H1 (cell line): ENCODE measurements around the gene CYP26A1. TPM values are rescaled to one million over a fixed set of nuclear protein-coding genes. Genes with fewer than 3 reads are reported as not detected.

Experiments
- CTCF ChIA-PET: fragments of 300-600 bp; sonication (Branson Sonifier 250); formaldehyde crosslinking; loops from one replicate; lab custom pipeline; 2021; ENCODE audit not compliant: partially characterized antibody; lab: Charles Lee
- POLR2A ChIA-PET: fragments of 300-600 bp; sonication (Branson Sonifier 250); formaldehyde crosslinking; loops from one replicate; lab custom pipeline; 2021; ENCODE audit warnings: inconsistent platforms; ENCODE audit not compliant: partially characterized antibody; lab: Charles Lee
- DNase-seq, 2 experiments: peaks; one replicate each; pipeline versions ENCODE4 v3.0.0 to v3.0.0-alpha.2; 2010 to 2022; ENCODE audit warnings: low spot score in 2 of 2, low read depth in 1 of 2, mixed read lengths in 1 of 2
- FAIRE-seq: peaks from 2 replicates; lab custom pipeline; 2011; peaks lifted over from hg19 to GRCh38; lab: Jason Lieb, UNC
- H2AFZ ChIP-seq: 2 replicates; pipeline ENCODE4 v1.8.1; 2012; ENCODE audit warnings: low read length, inconsistent platforms
- H2AK5ac ChIP-seq: 2 replicates; pipeline ENCODE4 v1.6.1; 2013; ENCODE audit warnings: low read depth, low read length
- H2BK120ac ChIP-seq: replicated peaks from 2 replicates; pipeline ENCODE3; 2013; ENCODE audit warnings: low read depth, low read length, inconsistent platforms
- H2BK12ac ChIP-seq: 2 replicates; pipeline ENCODE4 v1.6.1; 2013; ENCODE audit warnings: low read depth, low read length
- H2BK15ac ChIP-seq: 2 replicates; pipeline ENCODE4 v1.6.1; 2013; ENCODE audit warnings: low read length
- H2BK20ac ChIP-seq: 2 replicates; pipeline ENCODE4 v1.6.1; 2013; ENCODE audit warnings: low read length
- H2BK5ac ChIP-seq: 2 replicates; pipeline ENCODE4 v1.6.1; 2013; ENCODE audit warnings: low read depth, low read length
- H3K14ac ChIP-seq: 2 replicates; pipeline ENCODE4 v1.6.1; 2013; ENCODE audit warnings: inconsistent platforms; ENCODE audit not compliant: insufficient read length
- H3K18ac ChIP-seq: 2 replicates; pipeline ENCODE4 v1.6.1; 2013; ENCODE audit warnings: low read length; ENCODE audit errors: extremely low read depth
- H3K23ac ChIP-seq: 2 replicates; pipeline ENCODE4 v1.6.1; 2013; ENCODE audit warnings: inconsistent platforms; ENCODE audit not compliant: insufficient read length
- H3K23me2 ChIP-seq: 2 replicates; pipeline ENCODE4 v1.6.1; 2013; ENCODE audit warnings: low read depth, low read length
- H3K27ac ChIP-seq: 2 replicates; pipeline ENCODE4 v1.6.1; 2011; ENCODE audit warnings: low read depth, low read length, inconsistent platforms
- H3K27me3 ChIP-seq, 4 experiments: replicated peaks in 1 of 4; 1 replicate in 1 of 4; 2 replicates in 3 of 4; pipeline versions ENCODE4 v1.6.1 to v1.8.1; 2011 to 2013; ENCODE audit warnings: low read length in 3 of 4, mild to moderate bottlenecking in 3 of 4, inconsistent platforms in 2 of 4, mixed read lengths in 2 of 4, moderate library complexity in 1 of 4; ENCODE audit not compliant: control insufficient read depth in 3 of 4, insufficient read depth in 3 of 4; ENCODE audit errors: extremely low read depth in 1 of 4
- H3K36me3 ChIP-seq, 4 experiments: 2 replicates each; pipeline versions ENCODE4 v1.6.1 to v1.8.1; 2011 to 2013; ENCODE audit warnings: mild to moderate bottlenecking in 4 of 4, low read length in 3 of 4, moderate library complexity in 2 of 4, control low read depth in 1 of 4, inconsistent platforms in 1 of 4; ENCODE audit not compliant: insufficient read depth in 4 of 4, control insufficient read depth in 2 of 4
- H3K4ac ChIP-seq: replicated peaks from 2 replicates; pipeline ENCODE3; 2013; ENCODE audit warnings: low read length, low read depth, mixed read lengths, inconsistent platforms; ENCODE audit not compliant: insufficient read length
- H3K4me1 ChIP-seq, 4 experiments: replicated peaks in 1 of 4; 1 replicate in 1 of 4; 2 replicates in 3 of 4; pipeline versions ENCODE4 v1.6.1 to v1.8.1; 2011 to 2013; ENCODE audit warnings: low read length in 3 of 4, inconsistent platforms in 2 of 4, mixed read lengths in 1 of 4; ENCODE audit not compliant: insufficient read depth in 4 of 4, control insufficient read depth in 3 of 4
- H3K4me2 ChIP-seq, 2 experiments: 2 replicates each; pipeline versions ENCODE4 v1.6.1 to v1.8.1; 2011 to 2013; ENCODE audit warnings: low read depth in 2 of 2, low read length in 2 of 2, control low read depth in 1 of 2, inconsistent platforms in 1 of 2, mild to moderate bottlenecking in 1 of 2; ENCODE audit not compliant: insufficient read depth in 1 of 2
- H3K4me3 ChIP-seq, 4 experiments: fragments of 200-600, 300-600 bp in 1 of 4; sonication (generic), shearing (Covaris generic), sonication (Bioruptor Twin) in 1 of 4; 2 replicates each; pipeline versions ENCODE4 v1.5.1 to v1.8.1; 2011 to 2016; ENCODE audit warnings: low read length in 4 of 4, low read depth in 3 of 4, control low read depth in 2 of 4, inconsistent platforms in 2 of 4, mild to moderate bottlenecking in 2 of 4, mixed read lengths in 1 of 4, moderate library complexity in 1 of 4; ENCODE audit not compliant: insufficient read depth in 2 of 4; ENCODE audit errors: extremely low read depth in 1 of 4
- H3K56ac ChIP-seq: replicated peaks from 2 replicates; pipeline ENCODE3; 2013; ENCODE audit warnings: low read depth, mild to moderate bottlenecking, mixed read lengths, low read length, inconsistent platforms; ENCODE audit not compliant: insufficient read length
- H3K79me1 ChIP-seq: 2 replicates; pipeline ENCODE4 v1.6.1; 2013; ENCODE audit warnings: low read depth, low read length, control low read depth
- H3K79me2 ChIP-seq, 2 experiments: 2 replicates each; pipeline versions ENCODE4 v1.6.1 to v1.8.1; 2012 to 2013; ENCODE audit warnings: low read length in 2 of 2, mild to moderate bottlenecking in 2 of 2, inconsistent platforms in 1 of 2; ENCODE audit not compliant: insufficient read depth in 2 of 2, control insufficient read depth in 1 of 2
- H3K9ac ChIP-seq, 4 experiments: replicated peaks in 1 of 4; 1 replicate in 1 of 4; 2 replicates in 3 of 4; pipeline versions ENCODE4 v1.6.1 to v1.8.1; 2011 to 2013; ENCODE audit warnings: low read depth in 3 of 4, low read length in 3 of 4, control low read depth in 2 of 4, mild to moderate bottlenecking in 2 of 4, moderate library complexity in 2 of 4, inconsistent platforms in 1 of 4; ENCODE audit errors: extremely low read depth in 1 of 4
- H3K9me3 ChIP-seq, 2 experiments: 2 replicates each; pipeline versions ENCODE4 v1.6.1 to v1.8.1; 2012 to 2013; ENCODE audit warnings: mild to moderate bottlenecking in 2 of 2, moderate library complexity in 2 of 2, control low read depth in 1 of 2, inconsistent platforms in 1 of 2, low read depth in 1 of 2, low read length in 1 of 2, mixed read lengths in 1 of 2; ENCODE audit not compliant: insufficient read depth in 2 of 2
- H4K20me1 ChIP-seq, 2 experiments: replicated peaks in 1 of 2; 2 replicates each; pipeline versions ENCODE3 to v1.8.1; 2011 to 2013; ENCODE audit warnings: inconsistent platforms in 2 of 2, low read length in 2 of 2, mild to moderate bottlenecking in 1 of 2; ENCODE audit not compliant: insufficient read depth in 2 of 2, control insufficient read depth in 1 of 2
- H4K5ac ChIP-seq: 2 replicates; pipeline ENCODE4 v1.6.1; 2013; ENCODE audit warnings: low read length, low read depth, mixed read lengths, inconsistent platforms; ENCODE audit not compliant: insufficient read length
- H4K8ac ChIP-seq: 2 replicates; pipeline ENCODE4 v1.8.0; 2013; ENCODE audit warnings: mild to moderate bottlenecking, moderate library complexity, low read length, inconsistent platforms; ENCODE audit not compliant: insufficient read depth; ENCODE audit errors: extremely low read depth
- H4K91ac ChIP-seq: replicated peaks from 2 replicates; pipeline ENCODE3; 2013; ENCODE audit warnings: low read length, mixed read lengths, inconsistent platforms; ENCODE audit not compliant: insufficient read length
- CEBPB ChIP-seq: IDR thresholded peaks from 2 replicates; pipeline ENCODE4 v1.6.1; 2012; ENCODE audit warnings: low read depth, low read length
- E2F6 ChIP-seq: IDR thresholded peaks from 2 replicates; pipeline ENCODE4 v1.6.1; 2012; ENCODE audit warnings: inconsistent platforms
- HDAC2 ChIP-seq, 2 experiments: fragments of 300-600 bp in 1 of 2; sonication (generic) in 1 of 2; IDR thresholded peaks; 2 replicates each; pipeline ENCODE4 v1.6.1; 2011 to 2012; ENCODE audit warnings: low read depth in 2 of 2, low read length in 2 of 2, mild to moderate bottlenecking in 2 of 2, moderate library complexity in 2 of 2, borderline replicate concordance in 1 of 2, inconsistent platforms in 1 of 2
- HDAC6 ChIP-seq: IDR thresholded peaks from one replicate; pipeline ENCODE4 v1.7.1; 2012; ENCODE audit warnings: low read depth, mild to moderate bottlenecking, inconsistent platforms, low read length, moderate library complexity
- KDM4A ChIP-seq: IDR thresholded peaks from one replicate; pipeline ENCODE4 v1.7.1; 2012; ENCODE audit warnings: low read depth, mild to moderate bottlenecking, moderate library complexity, low read length, inconsistent platforms; ENCODE audit not compliant: severe bottlenecking
- MAX ChIP-seq: IDR thresholded peaks from 2 replicates; pipeline ENCODE4 v1.6.1; 2012; ENCODE audit warnings: inconsistent platforms
- TEAD4 ChIP-seq: IDR thresholded peaks from 2 replicates; pipeline ENCODE4 v1.6.1; 2012; ENCODE audit warnings: low read depth, low read length, inconsistent platforms, mixed read lengths
- WGBS, 2 experiments: shearing (Covaris generic) in 1 of 2; methylation state at CpG; one replicate each; pipeline versions ENCODE4 v1.1.6 to v1.1.7; 2013 to 2015; ENCODE audit warnings: low lambda C conversion rate in 2 of 2, mixed read lengths in 2 of 2, inconsistent platforms in 1 of 2, low coverage in 1 of 2, missing lambda C conversion rate in 1 of 2; ENCODE audit not compliant: insufficient replicate concordance in 2 of 2, insufficient coverage in 1 of 2, insufficient read length in 1 of 2; ENCODE audit errors: extremely low coverage in 1 of 2, missing lambda C conversion rate in 1 of 2; 5-methylcytosine and 5-hydroxymethylcytosine counted together
- long read RNA-seq, 2 experiments: library from RNA in 1 of 2; library from capped mRNA in 1 of 2; stranded (forward); transcript quantifications; one replicate each; pipeline ENCODE4 v2.0.0, GENCODE V29; 2021; ENCODE audit warnings: inconsistent platforms in 1 of 2
- polyA minus RNA-seq, 3 experiments: library from RNA; depleted of rRNA, polyadenylated mRNA; stranded (reverse); fragments of >200 nt; gene quantifications; 1 replicate in 2 of 3; 2 replicates in 1 of 3; pipeline ENCODE4 v1.2.3, GENCODE V29; 2011
- polyA plus RNA-seq, 7 experiments: library from polyadenylated mRNA; depleted of rRNA in 3 of 7; stranded (reverse) in 5 of 7; unstranded in 2 of 7; fragments of >200 nt in 5 of 7; fragments of 200-250 nt in 2 of 7; gene quantifications; 1 replicate in 5 of 7; 2 replicates in 1 of 7; 4 replicates in 1 of 7; pipeline versions ENCODE4 v1.2.1 to v1.2.3, GENCODE V29; 2011 to 2013; ENCODE audit warnings: missing spikeins in 2 of 7, mixed read lengths in 2 of 7
- total RNA-seq: library from RNA; stranded (reverse); fragmentation: NEBNext Ultra II Directional; extraction: Animal tissue kit (Norgen Biotek cat#: 25700); gene quantifications from 2 replicates; pipeline ENCODE4 v1.2.1, GENCODE V29; 2021

CYP26A1 gene
- total RNA-seq = 5.0 and 6.2 TPM in 2 replicates
- polyA plus RNA-seq (2011; rRNA removed) = 9.1 and 23.2 TPM in 2 replicates
- polyA plus RNA-seq (2011; cell fraction: cytosol; rRNA removed) = 20.6 TPM
- polyA plus RNA-seq (2011; cell fraction: nucleus; rRNA removed) = 31.1 TPM
- polyA plus RNA-seq (2012, experiment 1 of 2) = 6.0 to 7.8 TPM (median 6.8 TPM) in 4 replicates
- polyA plus RNA-seq (2012, experiment 2 of 2) = 4.2 TPM
- polyA plus RNA-seq (2013, experiment 1 of 2) = 2.4 TPM
- polyA plus RNA-seq (2013, experiment 2 of 2) = 2.5 TPM
- polyA minus RNA-seq (2011; rRNA and poly(A)+ RNA removed) = 3.7 and 4.8 TPM in 2 replicates
- 5.5 TPM for polyA minus RNA-seq (2011; cell fraction: cytosol; rRNA and poly(A)+ RNA removed)
- polyA minus RNA-seq (2011; cell fraction: nucleus; rRNA and poly(A)+ RNA removed) = 6.6 TPM
- long read RNA-seq, experiment 1, partial matches to known transcripts = 0 of 3 reads
- long read RNA-seq, experiment 1, other reads (novel, unspliced or antisense) = 0 of 3 reads
- long read RNA-seq, experiment 2, partial matches to known transcripts = 2 of 3 reads
- long read RNA-seq, experiment 2, other reads (novel, unspliced or antisense) = 0 of 3 reads

- DNase-seq = peak in 1 of 2 experiments; percentile 81
- Histone ChIP-seq H2BK5ac (peak within 1 kb of the TSS; percentile 52; the same call in 1 of the 2 replicates), H3K4me3 (peak within 1 kb of the TSS; percentile 66 to 83 (median 69)), H3K4me2 (peak within 1 kb of the TSS; percentile 95 to 99), H2AFZ (peak within 1 kb of the TSS; percentile 35; the same call in 1 of the 2 replicates), H4K91ac (no peak within 1 kb of the TSS), H2AK5ac (no peak within 1 kb of the TSS), H2BK20ac (peak within 1 kb of the TSS; percentile 72; the same call in 1 of the 2 replicates), H4K20me1 (peaks cover 0 to 11% of the 10 kb centered on the region in 2 experiments), H4K8ac (peak within 1 kb of the TSS; percentile 83), H3K27me3 (peaks cover 72 to 84% (median 83%) of the 10 kb centered on the region in 4 experiments), H3K36me3 (peaks cover 0 to 38% (median 1%) of the 10 kb centered on the region in 4 experiments; a peak in 4 of 8 replicates), H2BK120ac (peak within 1 kb of the TSS; percentile 37), H3K4ac (peak within 1 kb of the TSS; percentile 44), H3K79me1 (no peaks in the 10 kb centered on the region), H3K14ac (no peak within 1 kb of the TSS), H3K9me3 (no peaks in the 10 kb centered on the region), H4K5ac (no peak within 1 kb of the TSS), H3K23me2 (peaks cover 19% of the 10 kb centered on the region), H3K56ac (no peak within 1 kb of the TSS), H3K4me1 (peaks cover 4 to 34% (median 29%) of the 10 kb centered on the region in 4 experiments), H3K27ac (no peak within 1 kb of the TSS), H3K23ac (no peak within 1 kb of the TSS), H2BK12ac (peak within 1 kb of the TSS; percentile 68; the same call in 1 of the 2 replicates), H2BK15ac (peak within 1 kb of the TSS; percentile 81; the same call in 1 of the 2 replicates), H3K18ac (peak within 1 kb of the TSS; percentile 96), H3K79me2 (no peaks in the 10 kb centered on the region; a peak in 1 of 4 replicates), H3K9ac (peak within 1 kb of the TSS in 3 of 4 experiments; percentile 38 to 48 (median 45); a peak in 4 of 7 replicates)
- ChIA-PET CTCF (interaction anchor here (0.6 to 18.5 kb wide), 10 partner anchors 11 to 302 kb away, joined by 3 to 363 read pairs (median 4); partner anchors contain the start of gene CYP26C1), POLR2A (interaction anchor here (5.3 kb wide), 1 partner anchor 10 kb away, joined by 26 read pairs; no protein-coding TSS in a partner anchor)
- no peak for FAIRE-seq
- WGBS, 2 experiments = 1% methylated on average over 38 of the region's 52 CpGs; no CpG with 5 or more reads in 1 of the 2 experiments
- TF ChIP-seq CEBPB (no peak), KDM4A (peak; percentile 20), HDAC6 (no peak), MAX (no peak; the same call in 1 of the 2 replicates), HDAC2 (IDR thresholded peaks at IDR 0.05; ENCODE audit: borderline replicate concordance in 1 of 2, low read depth in 2 of 2, low read length in 2 of 2) (no peak), TEAD4 (peak; percentile 77), E2F6 (no peak)
Observed at GRCh38 chr10:93073539-93074146, at the start of gene CYP26A1. TSS of gene CYP26A1 (plus strand) at chr10:93073893. CDS start at chr10:93073935, 42 bp downstream.
